GM12801 (cell line): ENCODE data around the gene PPP2R5D.

Experiments
- TF ChIP-seq, protein P1 (sequence below): IDR thresholded peaks from one replicate; pipeline ENCODE4 v1.5.1; 2011; ENCODE audit warnings: control low read depth; ENCODE audit not compliant: insufficient read length; ENCODE audit errors: extremely low read depth

Gene PPP2R5D

GRCh38 chr6:43047998-43048397 is 63.6 kb downstream of the PPP2R5D start:
- TF ChIP-seq, protein P1, sequence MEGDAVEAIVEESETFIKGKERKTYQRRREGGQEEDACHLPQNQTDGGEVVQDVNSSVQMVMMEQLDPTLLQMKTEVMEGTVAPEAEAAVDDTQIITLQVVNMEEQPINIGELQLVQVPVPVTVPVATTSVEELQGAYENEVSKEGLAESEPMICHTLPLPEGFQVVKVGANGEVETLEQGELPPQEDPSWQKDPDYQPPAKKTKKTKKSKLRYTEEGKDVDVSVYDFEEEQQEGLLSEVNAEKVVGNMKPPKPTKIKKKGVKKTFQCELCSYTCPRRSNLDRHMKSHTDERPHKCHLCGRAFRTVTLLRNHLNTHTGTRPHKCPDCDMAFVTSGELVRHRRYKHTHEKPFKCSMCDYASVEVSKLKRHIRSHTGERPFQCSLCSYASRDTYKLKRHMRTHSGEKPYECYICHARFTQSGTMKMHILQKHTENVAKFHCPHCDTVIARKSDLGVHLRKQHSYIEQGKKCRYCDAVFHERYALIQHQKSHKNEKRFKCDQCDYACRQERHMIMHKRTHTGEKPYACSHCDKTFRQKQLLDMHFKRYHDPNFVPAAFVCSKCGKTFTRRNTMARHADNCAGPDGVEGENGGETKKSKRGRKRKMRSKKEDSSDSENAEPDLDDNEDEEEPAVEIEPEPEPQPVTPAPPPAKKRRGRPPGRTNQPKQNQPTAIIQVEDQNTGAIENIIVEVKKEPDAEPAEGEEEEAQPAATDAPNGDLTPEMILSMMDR: no peak

GRCh38 chr6:43050981-43051380 is 66.6 kb downstream of the PPP2R5D start:
- TF ChIP-seq, protein P1: no peak

DNA sequence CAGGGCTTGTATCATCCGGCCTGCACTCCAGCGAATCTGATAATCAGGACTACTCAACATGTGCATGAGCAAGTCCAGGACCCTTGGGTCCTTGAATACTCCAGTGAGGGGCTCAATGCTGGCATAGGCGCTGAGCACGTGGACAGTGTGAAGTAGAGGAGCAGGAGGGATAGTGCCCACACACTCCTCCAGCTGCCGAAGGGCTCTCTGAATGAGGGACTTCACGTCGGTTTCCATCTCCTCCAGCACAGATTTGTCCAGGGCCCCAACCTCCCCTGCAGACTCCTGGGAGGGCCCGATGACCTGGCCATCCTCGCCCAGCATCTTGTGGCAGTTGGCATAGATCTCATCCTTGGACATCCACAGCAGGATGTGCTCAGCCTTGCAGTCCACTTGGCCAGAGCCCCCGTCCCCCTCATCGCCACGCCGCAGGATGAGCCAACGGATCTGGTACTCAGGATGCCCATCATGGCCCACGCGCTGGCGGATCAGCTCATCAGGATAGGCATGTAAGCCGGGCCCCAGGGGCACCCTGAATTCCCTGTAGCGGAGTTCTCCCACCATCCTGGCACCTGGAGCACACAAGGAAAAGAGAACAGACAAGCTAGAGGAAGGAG is 68.0 kb downstream of the PPP2R5D start:
- TF ChIP-seq, protein P1: no peak

DNA sequence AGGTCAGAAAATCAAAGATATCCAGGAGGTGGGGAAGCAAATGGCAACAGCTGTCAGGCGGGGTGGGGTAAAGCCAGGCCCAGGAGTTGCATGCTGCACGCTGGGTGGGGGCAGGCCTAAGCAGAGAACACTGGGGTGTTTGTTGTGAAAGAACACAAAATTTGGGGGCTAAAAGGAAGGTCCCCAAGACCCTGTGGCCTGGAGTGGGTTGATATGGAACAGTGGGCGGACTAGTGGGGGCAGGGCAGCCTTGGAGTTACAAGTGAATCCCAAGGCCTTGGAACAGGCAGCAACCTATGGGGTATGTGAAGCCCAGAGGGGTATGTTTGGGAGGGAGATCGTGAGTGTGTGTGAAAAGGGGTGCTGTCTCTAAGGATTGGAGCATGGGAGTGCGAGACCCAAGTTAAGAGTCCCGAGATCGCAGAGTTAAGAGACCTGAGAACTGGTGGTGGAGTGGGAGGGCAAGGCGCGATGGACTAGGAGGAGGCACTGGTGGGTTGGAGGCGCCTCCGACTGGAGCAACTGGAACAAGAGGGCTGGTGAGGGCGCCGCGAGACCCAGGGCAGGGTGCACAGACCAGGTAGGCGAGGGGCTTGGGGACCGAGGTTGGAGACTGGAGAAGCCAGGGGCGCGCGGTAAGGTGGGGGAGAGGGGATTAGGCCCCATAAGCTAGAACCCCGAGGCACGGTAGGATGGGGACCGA is 68.6 kb downstream of the PPP2R5D start:
- TF ChIP-seq, protein P1: no peak

GRCh38 chr6:43053545-43054205 is 69.3 kb downstream of the PPP2R5D start, which contains the start of gene CUL7:
Gene CUL7, minus strand, starts transcription at chr6:43053851. Its CDS starts 1,063 bp downstream, at chr6:43052788.
- TF ChIP-seq, protein P1: no peak

DNA sequence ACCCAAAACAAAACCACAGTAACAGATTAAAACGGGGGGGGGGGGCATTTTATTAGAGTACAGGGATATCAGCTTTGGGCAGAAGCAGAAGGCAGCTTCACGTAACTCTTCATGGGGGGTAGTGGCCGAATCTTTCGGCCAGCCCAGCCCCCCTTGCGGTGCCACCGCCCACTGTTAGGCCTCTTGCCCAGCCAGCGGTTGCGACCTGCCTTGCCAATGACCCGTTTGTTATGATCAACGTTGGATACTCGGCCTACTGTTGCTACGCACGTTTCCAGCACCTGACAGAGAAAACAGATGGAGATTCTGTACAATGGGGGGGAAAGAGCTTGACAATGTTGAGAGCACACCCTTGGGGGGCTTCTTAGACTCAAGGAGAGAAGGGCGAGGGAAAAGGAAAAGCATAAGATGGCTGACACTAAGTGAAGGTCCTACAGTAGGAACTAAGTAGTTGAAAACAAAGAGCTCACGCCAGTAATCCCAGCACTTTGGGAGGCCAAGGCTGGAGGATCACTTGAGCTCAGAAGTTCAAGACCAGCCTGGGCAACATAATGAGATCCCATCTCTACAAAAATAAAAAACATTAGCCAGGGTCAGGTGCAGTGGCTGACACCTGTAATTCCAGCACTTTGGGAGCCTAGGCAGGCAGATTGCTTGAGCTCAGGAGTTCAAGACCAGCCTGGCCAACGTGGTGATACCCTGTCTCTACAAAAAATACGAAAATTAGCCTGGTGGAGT is 70.0 kb downstream of the PPP2R5D start:
- TF ChIP-seq, protein P1: no peak

DNA sequence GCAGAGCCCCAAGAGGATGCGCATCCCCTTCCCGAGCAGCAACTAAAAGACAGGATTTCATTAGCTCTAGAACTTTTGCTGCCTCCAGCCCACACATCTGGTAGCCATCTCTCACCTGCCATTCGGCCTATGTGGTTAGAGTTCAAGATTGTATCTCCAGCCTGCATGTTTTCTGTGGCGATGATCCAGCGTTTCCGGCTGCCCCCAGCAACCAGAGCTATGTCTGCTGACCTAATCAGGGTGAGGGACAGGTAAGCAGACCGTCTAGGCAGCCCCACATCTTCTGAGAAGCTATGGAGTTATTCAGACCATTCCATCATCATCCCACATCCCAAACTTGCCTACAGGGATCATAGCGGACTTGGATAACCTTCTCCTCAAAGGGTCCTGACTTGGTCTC is 71.6 kb downstream of the PPP2R5D start:
- TF ChIP-seq, protein P1: no peak
